A673 (cell line): Measurements from ENCODE around the gene SELENOW. TPM values are rescaled to one million over a fixed set of nuclear protein-coding genes. Genes with fewer than 3 reads are reported as not detected.

ENCODE experiments used
- BruUV-seq: library from RNA; stranded (reverse); fragments of 400-500 nt; replicated peaks from 2 replicates; lab custom pipeline; 2021; lab: Mats Ljungman, UMichigan
- CTCF ChIA-PET: fragments of 300-600 bp; sonication (Branson Sonifier 250); formaldehyde crosslinking; loops from one replicate; lab custom pipeline; 2022; ENCODE audit warnings: antibody characterized with exemption; lab: Charles Lee
- POLR2A ChIA-PET: fragments of 300-600 bp; sonication (Branson Sonifier 250); formaldehyde crosslinking; loops from one replicate; lab custom pipeline; 2022; ENCODE audit warnings: antibody characterized with exemption; ENCODE audit not compliant: low non-redundant PET; lab: Charles Lee
- DNase-seq: peaks from one replicate; pipeline ENCODE4 v3.0.0-alpha.2; 2015; ENCODE audit warnings: low spot score
- H3K27ac ChIP-seq: fragments of 200-600 bp; sonication (generic); 2 replicates; pipeline ENCODE4 v1.5.1; 2016; ENCODE audit warnings: mixed run types, low read depth, mild to moderate bottlenecking, mixed read lengths, antibody characterized with exemption, low read length; ENCODE audit not compliant: poor library complexity, severe bottlenecking
- H3K27me3 ChIP-seq: fragments of 200-600 bp; sonication (generic); replicated peaks from 2 replicates; pipeline ENCODE4 v1.6.1; 2017; ENCODE audit warnings: mixed run types, low read depth, mild to moderate bottlenecking, mixed read lengths, antibody characterized with exemption, low read length; ENCODE audit not compliant: insufficient read depth, poor library complexity
- H3K36me3 ChIP-seq: fragments of 200-600 bp; sonication (generic); 2 replicates; pipeline ENCODE4 v1.6.1; 2016; ENCODE audit warnings: mixed run types, mild to moderate bottlenecking, mixed read lengths, antibody characterized with exemption, low read length; ENCODE audit not compliant: insufficient read depth, poor library complexity, severe bottlenecking
- H3K4me1 ChIP-seq: fragments of 200-600 bp; sonication (generic); 2 replicates; pipeline ENCODE4 v1.6.1; 2017; ENCODE audit warnings: mixed run types, mild to moderate bottlenecking, mixed read lengths, antibody characterized with exemption, low read length; ENCODE audit not compliant: insufficient read depth, poor library complexity, severe bottlenecking
- H3K4me3 ChIP-seq: fragments of 200-600 bp; sonication (generic); 2 replicates; pipeline ENCODE4 v1.5.1; 2016; ENCODE audit warnings: low read depth, mixed run types, mild to moderate bottlenecking, mixed read lengths, low read length; ENCODE audit not compliant: poor library complexity, severe bottlenecking
- H3K9me3 ChIP-seq: fragments of 200-600 bp; sonication (generic); 2 replicates; pipeline ENCODE4 v1.6.1; 2016; ENCODE audit warnings: mixed run types, low read depth, mild to moderate bottlenecking, mixed read lengths, antibody characterized with exemption, low read length; ENCODE audit not compliant: poor library complexity, severe bottlenecking
- CTCF ChIP-seq: fragments of 300-800, 200-600 bp; sonication (generic); conservative IDR thresholded peaks from 2 replicates; pipeline ENCODE4 v1.5.1; 2017; ENCODE audit warnings: low read depth, mild to moderate bottlenecking, antibody characterized with exemption, low read length, moderate library complexity, mixed read lengths
- EZH2 ChIP-seq: fragments of 200-600 bp; sonication (generic); IDR thresholded peaks from 2 replicates; pipeline ENCODE4 v1.6.1; 2017; ENCODE audit warnings: borderline replicate concordance, low read depth, mild to moderate bottlenecking, mixed read lengths, antibody characterized with exemption, low read length; ENCODE audit not compliant: poor library complexity, severe bottlenecking
- intact Hi-C: fragments of 100-400 bp; cut with micrococcal nuclease; formaldehyde crosslinking; loops from one replicate; pipeline ENCODE4 v1.10.0; 2022; ENCODE audit not compliant: unreplicated experiment
- total RNA-seq: library from RNA; stranded (reverse); gene quantifications from 2 replicates; pipeline ENCODE4 v1.2.3, GENCODE V29; 2021

The SELENOW gene
- total RNA-seq, 1 experiment from 2014 or later, result 107 TPM

GRCh38 chr19:47766359-47766620 is 12.2 kb upstream of the SELENOW start:
- intact Hi-C loops, result loop anchor here (1.0 kb wide), 1 partner anchor 22 kb away; no protein-coding TSS in a partner anchor
- CTCF ChIA-PET, result interaction anchor here (0.5 to 1.6 kb wide), 4 partner anchors 10 to 45 kb away, joined by 4 to 17 read pairs (median 9); no protein-coding TSS in a partner anchor
- DNase-seq, result no peak
- POLR2A ChIA-PET, result no interaction called here
- no peaks in the 10 kb centered on the region for H3K27me3 ChIP-seq
- no peaks in the 10 kb centered on the region for H3K4me1 ChIP-seq
- no peaks in the 10 kb centered on the region for H3K36me3 ChIP-seq
- no peak overlapping the region for H3K4me3 ChIP-seq
- no peaks in the 10 kb centered on the region for H3K9me3 ChIP-seq
- TF ChIP-seq EZH2 (no peak), CTCF (no peak)
- no TSS peak for BruUV-seq
- no peak overlapping the region for H3K27ac ChIP-seq

- no peak for TF ChIP-seq EZH2
- no peak for TF ChIP-seq CTCF
- CTCF ChIA-PET, result no interaction called here
- no peak overlapping the region for H3K27ac ChIP-seq
- no peaks in the 10 kb centered on the region for H3K27me3 ChIP-seq
- no peaks in the 10 kb centered on the region for H3K36me3 ChIP-seq
- H3K4me3 ChIP-seq, result no peak overlapping the region
- no peaks in the 10 kb centered on the region for H3K9me3 ChIP-seq
- POLR2A ChIA-PET, result no interaction called here
- no peak for DNase-seq
- H3K4me1 ChIP-seq, result no peaks in the 10 kb centered on the region
- intact Hi-C loops, result loop anchor here (1.0 kb wide), 1 partner anchor 22 kb away; no protein-coding TSS in a partner anchor
- no TSS peak for BruUV-seq
These were observed 11.8 kb upstream of the SELENOW start for GRCh38 chr19:47766670-47767069.

DNA sequence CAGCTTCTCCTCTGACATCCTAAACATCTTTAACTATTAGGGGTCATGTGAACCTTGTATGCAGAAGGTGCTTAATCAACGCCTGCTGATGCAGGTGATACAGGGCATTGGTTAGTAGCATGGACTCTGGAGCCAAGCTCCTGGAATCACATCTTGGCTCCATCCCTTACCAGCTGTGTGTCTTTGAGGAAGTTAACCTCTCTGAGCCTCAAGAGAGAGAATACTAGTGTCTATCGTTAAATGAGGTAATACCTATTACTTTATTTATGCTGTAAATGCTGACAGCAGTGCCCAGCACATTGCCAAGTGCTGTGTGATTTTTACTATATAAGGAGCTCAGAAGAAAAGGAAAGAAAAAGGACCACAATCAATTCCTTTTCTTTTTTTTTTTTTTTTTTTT is 11.2 kb upstream of the SELENOW start:
- TF ChIP-seq CTCF, result no peak
- TF ChIP-seq EZH2, result no peak
- Histone ChIP-seq H3K36me3 (no peaks in the 10 kb centered on the region), H3K4me3 (no peak overlapping the region), H3K4me1 (no peaks in the 10 kb centered on the region), H3K27ac (no peak overlapping the region), H3K9me3 (no peaks in the 10 kb centered on the region), H3K27me3 (no peaks in the 10 kb centered on the region)
- BruUV-seq, result no TSS peak
- no peak for DNase-seq
- ChIA-PET CTCF (interaction anchor here (0.6 to 0.7 kb wide), 2 partner anchors 10 to 55 kb away, joined by 4 to 5 read pairs; no protein-coding TSS in a partner anchor), POLR2A (no interaction called here)
- intact Hi-C loops, result no loop called here
